ENCODE measurements around the gene PLEKHJ1. TPM values are rescaled to one million over a fixed set of nuclear protein-coding genes. Genes with fewer than 3 reads are reported as not detected.

The PLEKHJ1 gene
- total and polyA plus RNA-seq, 9 of the 15 experiments (the other 6 are each of a cell fraction or from before 2014, with no cell fraction given), result 1.5 to 188 (median 63.9) TPM

DNA sequence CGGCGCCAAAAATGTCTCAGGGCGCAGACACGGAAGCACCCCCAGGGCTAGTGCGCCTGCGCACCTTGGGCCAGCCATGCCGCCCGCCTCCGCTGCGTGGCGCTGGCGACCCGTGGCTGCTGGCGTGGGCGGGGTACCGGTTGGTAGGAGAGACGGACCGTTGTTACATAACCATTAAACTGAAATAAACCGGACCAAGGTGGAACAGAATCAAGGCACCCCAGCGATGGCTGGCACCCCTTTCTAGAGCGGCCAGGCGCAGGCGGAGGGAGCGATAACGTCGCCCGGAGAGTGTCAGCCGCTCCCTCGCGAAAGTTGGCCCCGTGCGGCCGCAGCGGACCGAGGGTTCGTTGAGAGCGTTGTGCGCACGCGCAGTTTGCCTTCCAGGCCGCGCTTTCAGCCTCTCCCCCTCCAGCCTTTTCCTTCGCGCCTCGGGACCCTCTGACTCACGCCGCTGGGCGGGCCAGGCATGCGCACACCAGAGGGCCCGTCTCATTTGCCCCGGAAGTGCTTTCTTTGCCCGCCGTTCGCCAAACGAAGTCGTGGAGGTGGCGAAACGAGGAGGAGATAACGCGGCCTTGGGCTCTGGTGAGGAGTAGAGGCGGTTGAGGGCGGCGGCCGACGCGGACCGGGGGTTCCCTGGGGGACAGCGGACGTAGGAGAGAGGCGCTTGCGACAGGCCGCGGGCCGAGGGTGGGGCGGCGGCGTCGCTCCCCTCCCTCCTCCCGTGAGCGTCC, at the start of gene PLEKHJ1, which contains the start of gene SF3A2 (continued):
- TF ChIP-seq, protein P1, sequence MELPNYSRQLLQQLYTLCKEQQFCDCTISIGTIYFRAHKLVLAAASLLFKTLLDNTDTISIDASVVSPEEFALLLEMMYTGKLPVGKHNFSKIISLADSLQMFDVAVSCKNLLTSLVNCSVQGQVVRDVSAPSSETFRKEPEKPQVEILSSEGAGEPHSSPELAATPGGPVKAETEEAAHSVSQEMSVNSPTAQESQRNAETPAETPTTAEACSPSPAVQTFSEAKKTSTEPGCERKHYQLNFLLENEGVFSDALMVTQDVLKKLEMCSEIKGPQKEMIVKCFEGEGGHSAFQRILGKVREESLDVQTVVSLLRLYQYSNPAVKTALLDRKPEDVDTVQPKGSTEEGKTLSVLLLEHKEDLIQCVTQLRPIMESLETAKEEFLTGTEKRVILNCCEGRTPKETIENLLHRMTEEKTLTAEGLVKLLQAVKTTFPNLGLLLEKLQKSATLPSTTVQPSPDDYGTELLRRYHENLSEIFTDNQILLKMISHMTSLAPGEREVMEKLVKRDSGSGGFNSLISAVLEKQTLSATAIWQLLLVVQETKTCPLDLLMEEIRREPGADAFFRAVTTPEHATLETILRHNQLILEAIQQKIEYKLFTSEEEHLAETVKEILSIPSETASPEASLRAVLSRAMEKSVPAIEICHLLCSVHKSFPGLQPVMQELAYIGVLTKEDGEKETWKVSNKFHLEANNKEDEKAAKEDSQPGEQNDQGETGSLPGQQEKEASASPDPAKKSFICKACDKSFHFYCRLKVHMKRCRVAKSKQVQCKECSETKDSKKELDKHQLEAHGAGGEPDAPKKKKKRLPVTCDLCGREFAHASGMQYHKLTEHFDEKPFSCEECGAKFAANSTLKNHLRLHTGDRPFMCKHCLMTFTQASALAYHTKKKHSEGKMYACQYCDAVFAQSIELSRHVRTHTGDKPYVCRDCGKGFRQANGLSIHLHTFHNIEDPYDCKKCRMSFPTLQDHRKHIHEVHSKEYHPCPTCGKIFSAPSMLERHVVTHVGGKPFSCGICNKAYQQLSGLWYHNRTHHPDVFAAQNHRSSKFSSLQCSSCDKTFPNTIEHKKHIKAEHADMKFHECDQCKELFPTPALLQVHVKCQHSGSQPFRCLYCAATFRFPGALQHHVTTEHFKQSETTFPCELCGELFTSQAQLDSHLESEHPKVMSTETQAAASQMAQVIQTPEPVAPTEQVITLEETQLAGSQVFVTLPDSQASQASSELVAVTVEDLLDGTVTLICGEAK (IDR thresholded peaks at IDR 0.05), result peak; percentile 94
- TF ChIP-seq, protein P1 (CRISPR knock-in tag; IDR thresholded peaks at IDR 0.05), result no peak
- TF ChIP-seq BRD4 (IDR thresholded peaks at IDR 0.05) (peak; percentile 94), NFATC3 (IDR thresholded peaks at IDR 0.05) (no peak), E2F3 (CRISPR knock-in tag; IDR thresholded peaks at IDR 0.05) (peak; percentile 85; the same call in 1 of the 2 replicates), ETV1 (tag; conservative IDR thresholded peaks at IDR 0.05; ENCODE audit: low read depth) (0 out of 2 replicates have a peak, but pooled peaks have one; percentile 39), TAL1 (IDR thresholded peaks at IDR 0.05) (no peak), STAG1 (CRISPR knock-in tag; IDR thresholded peaks at IDR 0.05; ENCODE audit: borderline replicate concordance) (peak; percentile 95), PCBP1 (IDR thresholded peaks at IDR 0.05; ENCODE audit: low read depth, low read length, poor library complexity, severe bottlenecking) (no peak), GABPB2 (CRISPR knock-in tag; conservative IDR thresholded peaks at IDR 0.05) (no peak)
- TF ChIP-seq, protein P2, sequence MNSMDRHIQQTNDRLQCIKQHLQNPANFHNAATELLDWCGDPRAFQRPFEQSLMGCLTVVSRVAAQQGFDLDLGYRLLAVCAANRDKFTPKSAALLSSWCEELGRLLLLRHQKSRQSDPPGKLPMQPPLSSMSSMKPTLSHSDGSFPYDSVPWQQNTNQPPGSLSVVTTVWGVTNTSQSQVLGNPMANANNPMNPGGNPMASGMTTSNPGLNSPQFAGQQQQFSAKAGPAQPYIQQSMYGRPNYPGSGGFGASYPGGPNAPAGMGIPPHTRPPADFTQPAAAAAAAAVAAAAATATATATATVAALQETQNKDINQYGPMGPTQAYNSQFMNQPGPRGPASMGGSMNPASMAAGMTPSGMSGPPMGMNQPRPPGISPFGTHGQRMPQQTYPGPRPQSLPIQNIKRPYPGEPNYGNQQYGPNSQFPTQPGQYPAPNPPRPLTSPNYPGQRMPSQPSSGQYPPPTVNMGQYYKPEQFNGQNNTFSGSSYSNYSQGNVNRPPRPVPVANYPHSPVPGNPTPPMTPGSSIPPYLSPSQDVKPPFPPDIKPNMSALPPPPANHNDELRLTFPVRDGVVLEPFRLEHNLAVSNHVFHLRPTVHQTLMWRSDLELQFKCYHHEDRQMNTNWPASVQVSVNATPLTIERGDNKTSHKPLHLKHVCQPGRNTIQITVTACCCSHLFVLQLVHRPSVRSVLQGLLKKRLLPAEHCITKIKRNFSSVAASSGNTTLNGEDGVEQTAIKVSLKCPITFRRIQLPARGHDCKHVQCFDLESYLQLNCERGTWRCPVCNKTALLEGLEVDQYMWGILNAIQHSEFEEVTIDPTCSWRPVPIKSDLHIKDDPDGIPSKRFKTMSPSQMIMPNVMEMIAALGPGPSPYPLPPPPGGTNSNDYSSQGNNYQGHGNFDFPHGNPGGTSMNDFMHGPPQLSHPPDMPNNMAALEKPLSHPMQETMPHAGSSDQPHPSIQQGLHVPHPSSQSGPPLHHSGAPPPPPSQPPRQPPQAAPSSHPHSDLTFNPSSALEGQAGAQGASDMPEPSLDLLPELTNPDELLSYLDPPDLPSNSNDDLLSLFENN (IDR thresholded peaks at IDR 0.05; ENCODE audit: low read depth in 2 of 2, low read length in 2 of 2), result no peak; a peak in 1 of 4 replicates
- TF ChIP-seq, protein P3, sequence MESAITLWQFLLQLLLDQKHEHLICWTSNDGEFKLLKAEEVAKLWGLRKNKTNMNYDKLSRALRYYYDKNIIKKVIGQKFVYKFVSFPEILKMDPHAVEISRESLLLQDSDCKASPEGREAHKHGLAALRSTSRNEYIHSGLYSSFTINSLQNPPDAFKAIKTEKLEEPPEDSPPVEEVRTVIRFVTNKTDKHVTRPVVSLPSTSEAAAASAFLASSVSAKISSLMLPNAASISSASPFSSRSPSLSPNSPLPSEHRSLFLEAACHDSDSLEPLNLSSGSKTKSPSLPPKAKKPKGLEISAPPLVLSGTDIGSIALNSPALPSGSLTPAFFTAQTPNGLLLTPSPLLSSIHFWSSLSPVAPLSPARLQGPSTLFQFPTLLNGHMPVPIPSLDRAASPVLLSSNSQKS (CRISPR knock-in tag; IDR thresholded peaks at IDR 0.05), result no peak

Measured in K562 (cell line).